GM23338 (cell line): ENCODE data around the gene F13A1.

Experiments
- CREB1 ChIP-seq: fragments of 250-450 bp; sonication (Bioruptor Pico); IDR thresholded peaks from 2 replicates; pipeline ENCODE4 v1.5.0; 2020; ENCODE audit warnings: low read depth, mild to moderate bottlenecking, moderate library complexity
- EZH2 ChIP-seq: fragments of 200-600 bp; sonication (generic); IDR thresholded peaks from one replicate; pipeline ENCODE4 v1.8.0; 2017; ENCODE audit warnings: antibody characterized with exemption, mild to moderate bottlenecking, low read depth; ENCODE audit not compliant: unreplicated experiment
- EZH2phosphoT487 ChIP-seq: fragments of 200-600 bp; sonication (generic); IDR thresholded peaks from one replicate; pipeline ENCODE4 v1.8.1; 2018; ENCODE audit warnings: antibody characterized with exemption; ENCODE audit not compliant: unreplicated experiment
- POLR2AphosphoS5 ChIP-seq: IDR thresholded peaks from 2 replicates; pipeline ENCODE4 v1.6.1; 2016; ENCODE audit warnings: antibody characterized with exemption, low read depth
- TF ChIP-seq, protein P1 (sequence below), 2 experiments: fragments of 200-600 bp in 1 of 2; sonication (generic) in 1 of 2; conservative IDR thresholded peaks; 2 replicates each; pipeline versions ENCODE4 v1.5.1 to v1.6.1; 2016 to 2017; ENCODE audit warnings: antibody characterized with exemption in 2 of 2, low read depth in 2 of 2, mild to moderate bottlenecking in 2 of 2, moderate library complexity in 1 of 2
- TF ChIP-seq, protein P2 (sequence below): IDR thresholded peaks from one replicate; pipeline ENCODE4 v1.6.1; 2018; ENCODE audit warnings: antibody characterized with exemption; ENCODE audit not compliant: unreplicated experiment

- TF ChIP-seq, protein P1, sequence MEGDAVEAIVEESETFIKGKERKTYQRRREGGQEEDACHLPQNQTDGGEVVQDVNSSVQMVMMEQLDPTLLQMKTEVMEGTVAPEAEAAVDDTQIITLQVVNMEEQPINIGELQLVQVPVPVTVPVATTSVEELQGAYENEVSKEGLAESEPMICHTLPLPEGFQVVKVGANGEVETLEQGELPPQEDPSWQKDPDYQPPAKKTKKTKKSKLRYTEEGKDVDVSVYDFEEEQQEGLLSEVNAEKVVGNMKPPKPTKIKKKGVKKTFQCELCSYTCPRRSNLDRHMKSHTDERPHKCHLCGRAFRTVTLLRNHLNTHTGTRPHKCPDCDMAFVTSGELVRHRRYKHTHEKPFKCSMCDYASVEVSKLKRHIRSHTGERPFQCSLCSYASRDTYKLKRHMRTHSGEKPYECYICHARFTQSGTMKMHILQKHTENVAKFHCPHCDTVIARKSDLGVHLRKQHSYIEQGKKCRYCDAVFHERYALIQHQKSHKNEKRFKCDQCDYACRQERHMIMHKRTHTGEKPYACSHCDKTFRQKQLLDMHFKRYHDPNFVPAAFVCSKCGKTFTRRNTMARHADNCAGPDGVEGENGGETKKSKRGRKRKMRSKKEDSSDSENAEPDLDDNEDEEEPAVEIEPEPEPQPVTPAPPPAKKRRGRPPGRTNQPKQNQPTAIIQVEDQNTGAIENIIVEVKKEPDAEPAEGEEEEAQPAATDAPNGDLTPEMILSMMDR (conservative IDR thresholded peaks at IDR 0.05; ENCODE audit: low read depth in 2 of 2) = no peak
- TF ChIP-seq CREB1 (CRISPR knock-in tag) = no peak
- TF ChIP-seq, protein P2, sequence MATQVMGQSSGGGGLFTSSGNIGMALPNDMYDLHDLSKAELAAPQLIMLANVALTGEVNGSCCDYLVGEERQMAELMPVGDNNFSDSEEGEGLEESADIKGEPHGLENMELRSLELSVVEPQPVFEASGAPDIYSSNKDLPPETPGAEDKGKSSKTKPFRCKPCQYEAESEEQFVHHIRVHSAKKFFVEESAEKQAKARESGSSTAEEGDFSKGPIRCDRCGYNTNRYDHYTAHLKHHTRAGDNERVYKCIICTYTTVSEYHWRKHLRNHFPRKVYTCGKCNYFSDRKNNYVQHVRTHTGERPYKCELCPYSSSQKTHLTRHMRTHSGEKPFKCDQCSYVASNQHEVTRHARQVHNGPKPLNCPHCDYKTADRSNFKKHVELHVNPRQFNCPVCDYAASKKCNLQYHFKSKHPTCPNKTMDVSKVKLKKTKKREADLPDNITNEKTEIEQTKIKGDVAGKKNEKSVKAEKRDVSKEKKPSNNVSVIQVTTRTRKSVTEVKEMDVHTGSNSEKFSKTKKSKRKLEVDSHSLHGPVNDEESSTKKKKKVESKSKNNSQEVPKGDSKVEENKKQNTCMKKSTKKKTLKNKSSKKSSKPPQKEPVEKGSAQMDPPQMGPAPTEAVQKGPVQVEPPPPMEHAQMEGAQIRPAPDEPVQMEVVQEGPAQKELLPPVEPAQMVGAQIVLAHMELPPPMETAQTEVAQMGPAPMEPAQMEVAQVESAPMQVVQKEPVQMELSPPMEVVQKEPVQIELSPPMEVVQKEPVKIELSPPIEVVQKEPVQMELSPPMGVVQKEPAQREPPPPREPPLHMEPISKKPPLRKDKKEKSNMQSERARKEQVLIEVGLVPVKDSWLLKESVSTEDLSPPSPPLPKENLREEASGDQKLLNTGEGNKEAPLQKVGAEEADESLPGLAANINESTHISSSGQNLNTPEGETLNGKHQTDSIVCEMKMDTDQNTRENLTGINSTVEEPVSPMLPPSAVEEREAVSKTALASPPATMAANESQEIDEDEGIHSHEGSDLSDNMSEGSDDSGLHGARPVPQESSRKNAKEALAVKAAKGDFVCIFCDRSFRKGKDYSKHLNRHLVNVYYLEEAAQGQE = no peak
- TF ChIP-seq EZH2 = no peak
- no peak for TF ChIP-seq EZH2phosphoT487
- TF ChIP-seq POLR2AphosphoS5 = no peak
Measured at GRCh38 chr6:6154335-6154734, 166.1 kb downstream of the F13A1 start.
